Stimulated activated naive CD8-positive, alpha-beta T cell treated with anti-CD3 and anti-CD28 coated beads, Interleukin-15, Interleukin-2, amounts not matched to agents 100 ng/mL and 50 ng/mL, for 24 hours (primary cell): ENCODE data around the gene MIF.
"Not testable (repeated sequence)": the region's sequence is repeated elsewhere in the genome, so short reads cannot be mapped to it uniquely, and the experiment has no call there.

Experiments used
- H3K27ac Mint-ChIP-seq: one replicate; pipeline ENCODE4 v1.8.0; 2021; ENCODE audit warnings: mild to moderate bottlenecking, mixed read lengths
- H3K27me3 Mint-ChIP-seq: one replicate; pipeline ENCODE4 v1.8.0; 2021; ENCODE audit warnings: mixed read lengths
- H3K36me3 Mint-ChIP-seq: one replicate; pipeline ENCODE4 v1.8.0; 2021; ENCODE audit warnings: low read depth, mixed read lengths
- H3K4me1 Mint-ChIP-seq: one replicate; pipeline ENCODE4 v1.8.0; 2021; ENCODE audit warnings: low read depth, mixed read lengths
- H3K4me3 Mint-ChIP-seq: one replicate; pipeline ENCODE4 v1.8.0; 2021; ENCODE audit warnings: mild to moderate bottlenecking, mixed read lengths
- H3K9me3 Mint-ChIP-seq: one replicate; pipeline ENCODE4 v1.8.0; 2021; ENCODE audit warnings: mixed read lengths

MIF gene

DNA sequence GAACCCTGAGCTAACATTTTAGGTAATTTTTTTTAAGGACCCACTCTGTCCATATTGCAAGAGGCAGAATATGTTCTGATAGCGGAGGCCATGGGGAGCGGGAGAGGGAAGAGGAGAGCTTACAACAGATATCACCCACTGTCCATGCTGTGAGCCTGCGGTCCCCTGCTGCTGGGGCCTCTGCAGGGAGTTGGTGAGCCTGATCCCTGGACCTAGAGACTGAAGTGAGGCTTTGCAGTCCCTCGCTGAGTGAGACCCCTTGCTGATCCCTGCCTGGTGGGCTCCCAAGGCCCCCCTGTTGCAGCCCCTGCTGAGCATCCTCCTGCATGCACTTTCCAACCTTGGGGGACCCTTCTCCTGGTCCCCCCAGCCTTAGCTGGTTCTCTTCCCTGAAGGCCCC, 12.5 kb downstream of the MIF start:
- H3K9me3 Mint-ChIP-seq = no peaks in the 10 kb centered on the region
- H3K4me1 Mint-ChIP-seq = no peaks in the 10 kb centered on the region
- no peak overlapping the region for H3K27ac Mint-ChIP-seq
- no peak overlapping the region for H3K4me3 Mint-ChIP-seq
- H3K36me3 Mint-ChIP-seq = no peaks in the 10 kb centered on the region
- no peaks in the 10 kb centered on the region for H3K27me3 Mint-ChIP-seq

DNA sequence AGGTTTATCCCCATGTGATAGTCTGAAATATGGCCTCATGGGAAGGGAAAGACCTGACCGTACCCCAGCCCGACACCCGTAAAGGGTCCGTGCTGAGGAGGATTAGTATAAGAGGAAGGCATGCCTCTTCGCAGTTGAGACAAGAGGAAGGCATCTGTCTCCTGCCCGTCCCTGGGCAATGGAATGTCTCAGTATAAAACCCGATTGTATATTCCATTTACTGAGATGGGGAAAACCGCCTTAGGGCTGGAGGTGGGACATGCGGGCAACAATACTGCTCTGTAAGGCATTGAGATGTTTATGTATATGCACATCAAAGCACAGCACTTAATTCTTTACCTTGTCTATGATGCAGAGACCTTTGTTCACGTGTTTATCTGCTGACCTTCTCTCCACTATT, 13.2 kb downstream of the MIF start:
- H3K4me1 Mint-ChIP-seq, H3K27ac Mint-ChIP-seq, H3K9me3 Mint-ChIP-seq, H3K27me3 Mint-ChIP-seq, H3K4me3 Mint-ChIP-seq, H3K36me3 Mint-ChIP-seq: not testable (repeated sequence)

DNA sequence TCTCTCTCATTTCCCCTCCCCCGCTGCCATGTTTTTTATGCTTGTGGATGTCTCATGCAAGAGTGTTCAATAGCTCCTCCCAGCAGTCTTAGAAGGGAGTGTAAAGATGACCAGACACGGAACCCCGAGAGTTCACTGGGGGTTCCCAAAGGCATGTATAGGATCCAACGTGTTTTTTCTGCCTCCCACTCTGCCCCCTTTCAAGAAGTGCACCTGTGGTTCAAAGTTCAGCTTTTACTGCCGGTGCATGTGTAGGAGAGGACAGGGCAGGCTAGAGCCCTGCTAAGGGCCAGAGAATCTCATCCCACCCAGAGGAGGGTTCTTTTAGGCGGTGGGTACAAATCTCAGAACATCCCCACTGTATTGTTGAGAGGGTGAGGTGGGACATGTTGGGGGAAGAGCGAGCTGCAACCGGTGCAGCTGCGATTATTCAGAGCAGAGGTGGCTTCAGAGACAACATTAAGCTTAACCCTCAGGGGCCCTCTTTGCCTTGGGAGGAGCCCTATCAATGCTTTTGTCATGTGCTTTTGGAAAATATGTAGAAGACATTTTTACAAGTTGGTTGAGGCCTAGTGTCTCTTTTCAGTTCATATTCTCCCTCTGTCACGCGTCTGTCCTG, 14.5 kb downstream of the MIF start:
- H3K36me3 Mint-ChIP-seq = no peaks in the 10 kb centered on the region
- peaks cover 9% of the 10 kb centered on the region for H3K4me1 Mint-ChIP-seq
- H3K27me3 Mint-ChIP-seq = no peaks in the 10 kb centered on the region
- H3K9me3 Mint-ChIP-seq = no peaks in the 10 kb centered on the region
- no peak overlapping the region for H3K27ac Mint-ChIP-seq
- H3K4me3 Mint-ChIP-seq = no peak overlapping the region

DNA sequence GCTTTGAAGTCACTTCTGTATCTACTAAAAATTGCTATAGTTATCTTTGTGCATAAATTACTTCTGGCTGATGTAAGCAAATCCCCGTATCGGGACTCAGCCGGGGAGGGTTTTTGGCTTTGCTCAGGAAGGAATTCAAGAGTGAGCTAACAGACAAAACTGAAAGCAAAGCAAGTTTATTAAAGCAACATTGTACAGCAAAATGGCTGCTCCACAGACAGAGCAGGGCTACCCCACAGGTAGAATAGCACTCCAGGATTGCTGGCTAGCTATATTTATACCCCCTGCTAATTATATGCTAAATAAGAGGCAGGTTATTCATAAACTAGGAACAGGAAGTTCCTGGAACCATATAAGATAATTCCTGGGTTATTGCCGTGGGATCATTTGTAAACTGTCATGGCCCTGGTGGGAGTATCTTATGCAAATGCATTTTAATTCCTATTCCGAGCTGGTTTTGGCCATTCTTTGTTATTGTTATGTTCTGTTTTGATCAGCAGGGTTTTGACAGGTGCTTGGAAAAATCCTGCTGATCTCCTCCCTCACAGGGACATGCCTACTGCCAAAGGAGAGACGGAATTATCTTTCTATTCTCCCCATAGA, 15.2 kb downstream of the MIF start:
- peaks cover 14% of the 10 kb centered on the region for H3K4me1 Mint-ChIP-seq
- H3K36me3 Mint-ChIP-seq = no peaks in the 10 kb centered on the region
- H3K27ac Mint-ChIP-seq = no peak overlapping the region
- no peaks in the 10 kb centered on the region for H3K27me3 Mint-ChIP-seq
- no peaks in the 10 kb centered on the region for H3K9me3 Mint-ChIP-seq
- H3K4me3 Mint-ChIP-seq = no peak overlapping the region

DNA sequence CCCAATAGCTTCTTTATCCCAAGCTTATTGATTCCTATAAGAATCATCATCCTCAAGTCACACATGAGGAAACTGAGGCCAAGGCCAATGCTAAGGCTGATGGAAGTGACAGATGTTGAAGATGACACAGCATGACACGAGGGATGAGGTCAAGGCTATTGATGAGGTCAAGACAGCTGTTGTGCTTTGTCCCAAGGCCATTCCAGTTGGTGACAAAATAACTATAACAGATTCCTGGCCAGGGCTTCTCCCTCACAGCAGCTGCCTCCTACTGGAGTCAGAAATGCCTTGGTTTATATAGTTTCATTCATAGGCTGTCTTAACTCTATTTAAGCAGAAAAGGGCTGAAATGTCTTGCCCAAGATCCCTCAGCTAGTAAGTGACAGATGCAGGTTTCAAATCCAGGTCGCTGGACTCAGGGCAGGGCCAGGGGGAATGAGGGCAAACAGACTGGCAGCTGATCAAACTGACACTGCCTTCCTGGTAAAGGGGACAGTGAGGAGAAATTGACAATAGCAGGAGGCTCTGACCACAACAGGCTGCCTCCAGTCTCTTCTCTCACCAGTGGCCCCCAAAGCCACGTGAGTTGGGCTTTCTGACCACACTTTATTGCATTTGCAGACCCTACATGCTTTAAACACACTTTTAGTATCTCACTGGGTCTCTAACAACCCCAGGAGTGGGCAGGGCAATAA, 16.5 kb downstream of the MIF start:
- Mint-ChIP-seq H3K36me3 (no peaks in the 10 kb centered on the region), H3K4me3 (no peak overlapping the region), H3K27ac (no peak overlapping the region), H3K9me3 (no peaks in the 10 kb centered on the region), H3K4me1 (peaks cover 25% of the 10 kb centered on the region), H3K27me3 (no peaks in the 10 kb centered on the region)

DNA sequence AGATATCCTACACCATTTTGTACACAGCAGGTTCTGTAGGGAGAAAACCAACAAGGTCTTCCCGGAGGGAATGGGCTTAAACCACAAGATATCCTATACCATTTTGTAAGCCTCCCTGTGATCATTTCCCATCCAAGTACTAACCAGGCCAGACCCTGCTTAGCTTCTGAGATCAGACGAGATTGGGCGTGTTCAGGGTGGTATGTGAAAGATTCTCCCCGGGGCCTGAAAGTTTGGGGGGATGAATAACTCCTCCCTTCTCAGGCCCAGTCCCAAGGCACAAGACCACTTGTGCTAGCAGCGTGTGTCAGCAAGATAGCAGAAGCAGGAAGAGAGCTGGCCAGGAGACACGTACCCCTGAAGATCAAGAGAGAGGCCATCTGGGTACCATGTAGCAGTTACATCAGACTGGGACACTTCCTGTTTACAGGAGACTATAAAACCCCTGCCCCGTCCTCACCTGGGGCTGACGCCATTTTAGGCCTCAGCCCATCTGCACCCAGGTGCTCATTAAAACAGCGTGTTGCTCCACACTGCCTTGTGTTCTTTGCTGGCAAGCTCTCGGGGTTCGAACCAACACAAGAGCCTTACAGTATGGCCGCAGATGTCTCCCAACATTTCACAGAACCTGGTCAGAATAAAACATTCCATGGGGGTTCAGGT, 17.3 kb downstream of the MIF start:
- H3K4me3 Mint-ChIP-seq = no peak overlapping the region
- H3K9me3 Mint-ChIP-seq = no peaks in the 10 kb centered on the region
- peaks cover 25% of the 10 kb centered on the region for H3K4me1 Mint-ChIP-seq
- H3K36me3 Mint-ChIP-seq = no peaks in the 10 kb centered on the region
- no peak overlapping the region for H3K27ac Mint-ChIP-seq
- H3K27me3 Mint-ChIP-seq = no peaks in the 10 kb centered on the region

DNA sequence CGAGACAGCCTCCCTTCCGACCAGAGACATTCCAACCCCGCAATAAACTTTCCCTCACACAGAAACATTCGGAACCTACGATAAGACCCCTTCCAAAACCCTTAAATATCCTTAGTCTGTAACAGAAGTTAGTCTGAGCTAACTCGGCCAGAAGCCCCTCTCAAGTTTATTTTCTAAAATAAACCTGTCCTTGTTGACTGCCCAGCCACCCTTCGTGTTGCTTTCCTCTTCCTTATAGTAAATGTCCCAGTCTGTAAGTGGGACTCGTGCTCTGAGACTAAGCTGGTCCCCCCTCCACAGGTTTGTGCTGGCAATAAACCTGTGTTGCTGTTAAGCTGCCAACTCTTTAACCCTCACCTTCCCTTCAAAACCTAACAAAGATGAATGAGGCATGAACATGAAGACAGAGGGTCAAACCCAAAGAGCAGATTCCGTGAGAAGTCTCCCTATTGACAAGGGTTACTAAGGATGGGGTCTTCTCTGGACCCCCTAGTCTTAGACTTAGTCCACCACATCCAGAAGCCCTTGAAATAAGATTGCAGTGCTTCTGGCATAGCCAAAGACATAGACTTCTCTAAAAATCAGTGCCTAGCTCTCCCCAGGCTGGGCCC, 18.2 kb downstream of the MIF start:
- Mint-ChIP-seq H3K4me1 (peaks cover 25% of the 10 kb centered on the region), H3K4me3 (no peak overlapping the region), H3K27me3 (no peaks in the 10 kb centered on the region), H3K36me3 (no peaks in the 10 kb centered on the region), H3K27ac (no peak overlapping the region), H3K9me3 (no peaks in the 10 kb centered on the region)

DNA sequence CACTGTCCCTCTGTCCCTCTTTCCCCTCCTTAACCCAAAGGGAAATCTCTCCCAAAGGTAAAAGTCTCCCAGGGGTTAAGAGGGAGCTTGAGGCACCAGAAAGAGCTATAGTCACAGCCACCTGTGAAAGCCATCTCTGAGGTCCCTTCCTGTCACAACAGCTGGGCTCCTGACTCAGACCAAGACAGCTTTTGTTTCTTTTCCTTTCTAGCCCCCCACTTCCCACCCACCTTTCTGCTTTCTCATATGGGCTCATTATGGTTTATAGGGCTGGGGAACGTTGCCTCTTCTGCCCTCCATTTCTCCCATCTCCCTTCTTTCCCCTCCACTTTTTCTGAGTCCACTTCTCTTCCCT, 19.1 kb downstream of the MIF start:
- Mint-ChIP-seq H3K27me3 (no peaks in the 10 kb centered on the region), H3K4me1 (peaks cover 25% of the 10 kb centered on the region), H3K36me3 (no peaks in the 10 kb centered on the region), H3K4me3 (peak overlapping the region; percentile 86), H3K27ac (peak overlapping the region; percentile 93), H3K9me3 (no peaks in the 10 kb centered on the region)

DNA sequence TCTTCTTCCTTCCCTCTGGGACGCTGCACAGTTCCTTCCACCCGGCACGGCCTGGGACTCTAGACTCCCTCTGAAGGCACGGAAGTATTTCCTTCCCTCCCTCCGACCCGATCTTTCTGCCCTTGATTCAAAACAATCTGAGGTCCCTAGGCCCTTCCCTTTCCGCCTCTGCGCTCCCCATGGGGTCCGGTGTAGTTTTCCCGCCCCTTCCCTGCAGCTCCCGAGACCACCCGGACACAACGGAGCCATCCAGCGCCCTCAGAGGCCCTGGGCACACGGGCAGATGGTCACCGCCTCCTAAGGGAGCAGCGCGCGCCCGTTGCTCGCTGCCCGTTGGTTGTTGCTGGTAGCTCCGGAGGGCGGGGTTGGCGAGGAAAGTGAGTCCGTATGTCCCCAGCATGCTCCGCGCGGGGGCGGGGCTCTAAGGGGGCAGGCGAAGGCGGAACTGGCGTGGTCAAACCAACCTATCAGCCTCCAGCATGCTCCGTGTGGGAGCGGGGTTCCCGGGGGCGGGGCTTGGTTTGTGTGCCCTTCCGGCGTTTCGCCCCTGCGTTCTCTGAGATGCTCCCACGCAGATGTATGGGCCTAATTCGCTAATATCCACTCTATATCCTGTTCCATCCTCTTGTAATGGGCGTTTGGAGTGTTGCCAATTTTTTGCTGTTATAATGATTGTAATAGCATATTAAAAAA, 19.6 kb downstream of the MIF start:
- peak overlapping the region; percentile 86 for H3K4me3 Mint-ChIP-seq
- H3K27me3 Mint-ChIP-seq = no peaks in the 10 kb centered on the region
- peak overlapping the region; percentile 93 for H3K27ac Mint-ChIP-seq
- H3K4me1 Mint-ChIP-seq = peaks cover 25% of the 10 kb centered on the region
- H3K9me3 Mint-ChIP-seq = no peaks in the 10 kb centered on the region
- no peaks in the 10 kb centered on the region for H3K36me3 Mint-ChIP-seq

DNA sequence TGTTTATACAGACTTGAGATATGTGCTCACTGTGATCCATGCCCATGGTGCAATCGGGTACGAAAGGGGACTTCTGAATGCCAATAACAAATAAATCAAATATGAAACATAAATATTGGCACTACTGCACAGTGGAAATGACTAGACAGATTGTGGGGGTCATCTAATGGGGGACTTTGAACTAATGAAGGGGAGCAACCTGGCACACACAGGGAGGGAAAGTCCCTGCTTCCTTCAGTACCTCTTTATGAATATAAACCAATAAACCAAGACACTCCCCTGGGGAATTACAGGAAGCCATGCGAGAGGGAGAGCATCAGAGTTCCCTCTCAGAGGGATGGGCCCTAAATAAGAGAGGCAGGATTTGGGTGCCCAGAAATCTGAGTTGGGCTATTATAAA, 21.1 kb downstream of the MIF start:
- no peaks in the 10 kb centered on the region for H3K27me3 Mint-ChIP-seq
- no peaks in the 10 kb centered on the region for H3K9me3 Mint-ChIP-seq
- H3K27ac Mint-ChIP-seq = no peak overlapping the region
- no peak overlapping the region for H3K4me3 Mint-ChIP-seq
- H3K36me3 Mint-ChIP-seq = no peaks in the 10 kb centered on the region
- H3K4me1 Mint-ChIP-seq = peaks cover 25% of the 10 kb centered on the region

DNA sequence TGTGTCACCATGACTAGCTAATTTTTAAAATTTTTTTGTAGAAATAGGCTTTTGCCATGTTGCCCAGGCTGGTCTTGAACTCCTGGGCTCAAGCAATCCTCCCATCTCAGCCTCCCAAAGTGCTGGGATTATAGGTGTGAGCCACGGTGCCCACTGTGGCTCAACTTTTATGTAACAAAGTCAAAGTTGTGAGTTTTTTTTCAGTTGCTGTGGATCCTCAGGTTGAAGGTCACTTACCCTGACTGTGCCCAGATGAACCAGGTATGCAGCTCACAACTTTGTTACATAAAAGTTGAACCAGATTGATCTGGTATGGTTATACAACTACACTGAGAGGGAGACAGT, 26.1 kb downstream of the MIF start:
- H3K27me3 Mint-ChIP-seq, H3K9me3 Mint-ChIP-seq, H3K4me3 Mint-ChIP-seq, H3K4me1 Mint-ChIP-seq, H3K36me3 Mint-ChIP-seq, H3K27ac Mint-ChIP-seq: not testable (repeated sequence)

DNA sequence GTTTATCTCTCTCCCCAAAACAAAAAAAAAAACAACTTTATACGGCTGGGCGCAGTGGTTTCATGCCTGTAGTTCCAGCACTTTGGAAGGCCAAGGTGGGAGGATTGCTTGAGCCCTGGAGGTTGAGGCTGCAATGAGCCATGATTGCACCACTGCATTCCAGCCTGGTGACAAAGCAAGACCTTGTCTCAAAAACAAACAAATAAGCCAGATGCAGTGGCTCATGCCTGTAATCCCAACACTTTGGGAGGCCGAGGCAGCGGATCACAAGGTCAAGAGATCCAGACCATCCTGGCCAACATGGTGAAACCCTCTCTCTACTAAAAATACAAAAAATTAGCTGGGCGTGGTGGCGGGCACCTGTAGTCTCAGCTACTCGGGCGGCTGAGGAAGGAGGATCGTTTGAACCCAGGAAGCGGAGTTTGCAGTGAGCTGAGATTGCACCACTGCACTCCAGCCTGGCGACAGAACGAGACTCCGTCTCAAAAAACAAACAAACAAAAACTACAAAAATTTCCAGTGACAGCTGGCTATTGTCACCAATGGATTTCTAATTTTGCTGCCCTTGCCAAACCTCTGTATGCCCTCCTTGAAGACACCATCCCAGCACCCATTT, 27.5 kb downstream of the MIF start:
- H3K4me3 Mint-ChIP-seq, H3K27me3 Mint-ChIP-seq, H3K4me1 Mint-ChIP-seq, H3K27ac Mint-ChIP-seq, H3K36me3 Mint-ChIP-seq, H3K9me3 Mint-ChIP-seq: not testable (repeated sequence)

DNA sequence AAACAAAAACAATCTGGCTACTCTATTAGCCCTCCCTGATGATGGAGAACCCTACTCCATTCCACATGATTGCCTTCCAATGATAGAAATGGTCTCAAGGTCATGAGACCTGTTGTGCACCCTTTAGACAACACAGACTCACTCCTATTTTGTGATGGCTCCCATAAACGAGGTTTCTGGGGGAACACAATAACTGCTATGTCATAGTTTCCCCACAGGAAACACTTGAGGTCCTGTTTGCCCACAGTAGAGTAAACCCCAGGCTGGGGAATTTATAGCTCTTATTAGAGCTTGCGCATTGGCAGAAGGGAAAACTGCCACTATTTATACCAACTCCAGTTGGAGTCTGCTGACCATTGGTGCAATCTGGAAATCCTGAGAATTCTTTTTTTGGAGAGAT, 28.7 kb downstream of the MIF start:
- H3K4me1 Mint-ChIP-seq = no peaks in the 10 kb centered on the region
- peaks cover 6% of the 10 kb centered on the region for H3K36me3 Mint-ChIP-seq
- no peaks in the 10 kb centered on the region for H3K27me3 Mint-ChIP-seq
- H3K27ac Mint-ChIP-seq = no peak overlapping the region
- H3K9me3 Mint-ChIP-seq = peaks cover 10% of the 10 kb centered on the region
- no peak overlapping the region for H3K4me3 Mint-ChIP-seq

DNA sequence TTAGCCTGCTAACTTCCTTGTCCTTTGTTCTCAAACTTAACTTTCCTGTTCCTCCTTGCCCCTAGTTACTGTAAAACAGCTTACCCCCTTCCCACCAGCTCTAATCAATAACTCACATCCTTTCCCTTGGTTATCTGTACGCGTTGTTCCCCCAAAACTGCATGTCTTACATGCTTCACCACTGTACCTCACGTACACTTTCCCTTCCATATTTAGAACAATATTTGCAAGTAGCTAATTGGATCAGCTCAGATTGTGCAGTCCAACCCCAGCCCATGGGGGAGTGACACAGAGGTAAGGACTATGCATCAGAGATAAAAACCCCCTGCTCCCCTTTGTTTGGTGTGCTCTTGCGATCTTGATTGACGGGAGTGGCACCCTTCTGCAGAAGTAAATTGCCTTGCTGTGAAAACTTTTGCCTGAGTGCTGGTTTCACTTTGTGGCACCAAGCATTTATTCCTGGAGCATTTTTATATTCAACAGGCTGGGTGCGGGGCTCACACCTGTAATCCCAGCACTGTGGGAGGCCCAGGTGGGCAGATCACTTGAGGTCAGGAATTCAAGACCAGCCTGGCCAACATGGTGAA, 30.9 kb downstream of the MIF start:
- H3K27me3 Mint-ChIP-seq = no peaks in the 10 kb centered on the region
- peaks cover 10% of the 10 kb centered on the region for H3K9me3 Mint-ChIP-seq
- H3K4me3 Mint-ChIP-seq = no peak overlapping the region
- H3K4me1 Mint-ChIP-seq = no peaks in the 10 kb centered on the region
- peaks cover 6% of the 10 kb centered on the region for H3K36me3 Mint-ChIP-seq
- H3K27ac Mint-ChIP-seq = no peak overlapping the region
